Gastrocnemius medialis (tissue), 4 donors: ENCODE data around the gene ERCC2. TPM values are rescaled to one million over a fixed set of nuclear protein-coding genes. Genes with fewer than 3 reads are reported as not detected.

Source experiments
- ATAC-seq, 2 donors: fragments of 150-250 bp; one replicate each; pipeline ENCODE4 v1.9.1; 2016
- DNase-seq, 2 donors: peaks; one replicate each; pipeline ENCODE4 v3.0.0-alpha.2; 2019
- H3K27ac ChIP-seq, 4 donors: fragments of 200-600 bp; sonication (generic); 1 replicate in 1 of 4; 2 replicates in 3 of 4; pipeline ENCODE4 v1.5.1; 2016 to 2018; ENCODE audit warnings: mild to moderate bottlenecking in 2 of 4, moderate library complexity in 1 of 4
- H3K27me3 ChIP-seq, 3 donors: fragments of 200-600 bp; sonication (generic) in 2 of 3; 1 replicate in 1 of 3; 2 replicates in 2 of 3; pipeline versions ENCODE4 v1.5.1 to v1.6.0; 2016 to 2019; ENCODE audit warnings: mild to moderate bottlenecking in 1 of 3, moderate library complexity in 1 of 3
- H3K36me3 ChIP-seq, 2 donors: fragments of 200-600 bp; sonication (generic) in 1 of 2; one replicate each; pipeline ENCODE4 v1.5.1; 2017 to 2018
- H3K4me1 ChIP-seq, 2 donors: fragments of 200-600 bp; sonication (generic) in 1 of 2; one replicate each; pipeline ENCODE4 v1.5.1; 2016 to 2017; ENCODE audit warnings: mild to moderate bottlenecking in 2 of 2
- H3K4me3 ChIP-seq, 4 donors: fragments of 200-600 bp; sonication (generic) in 3 of 4; 1 replicate in 1 of 4; 2 replicates in 3 of 4; pipeline ENCODE4 v1.5.1; 2016 to 2019; ENCODE audit warnings: mild to moderate bottlenecking in 2 of 4
- H3K9me3 ChIP-seq, 3 donors: fragments of 200-600 bp; sonication (generic) in 2 of 3; 1 replicate in 1 of 3; 2 replicates in 2 of 3; pipeline ENCODE4 v1.5.1; 2016 to 2019
- POLR2A ChIP-seq, 2 donors: fragments of 450-650 bp; IDR thresholded peaks; one replicate each; pipeline ENCODE4 v1.6.1; 2017; ENCODE audit warnings: antibody characterized with exemption in 2 of 2, mild to moderate bottlenecking in 2 of 2, moderate library complexity in 2 of 2
- in situ Hi-C, 4 donors: fragments of 200-750 bp; cut with MboI; loops; one replicate each; pipeline versions ENCODE4 v1.15.0 to v1.8.0; 2017; ENCODE audit warnings: low sequenced_read_pairs in 4 of 4
- intact Hi-C: fragments of 100-400 bp; cut with DNase I; formaldehyde crosslinking; loops from one replicate; pipeline ENCODE4 v1.15.1; 2023; ENCODE audit warnings: low total_unique reads
- total RNA-seq, 4 donors: library from RNA; depleted of rRNA; stranded (reverse); fragments of >200 nt; gene quantifications; one replicate each; pipeline versions ENCODE4 v1.1.0 to v1.2.3, GENCODE V29; 2016
- TF ChIP-seq, protein P1 (sequence below), 5 experiments: fragments of 450-650 bp in 3 of 5; fragments of 200-600 bp in 2 of 5; sonication (generic) in 2 of 5; IDR thresholded peaks in 4 of 5; conservative IDR thresholded peaks in 1 of 5; 1 replicate in 4 of 5; 2 replicates in 1 of 5; pipeline ENCODE4 v1.5.1; 2016 to 2019; ENCODE audit warnings: antibody characterized with exemption in 5 of 5, mild to moderate bottlenecking in 3 of 5, moderate library complexity in 3 of 5

ERCC2 gene
- total RNA-seq, 4 donors from 2014 or later: 4.8 to 8.9 (median 7.2) TPM

DNA sequence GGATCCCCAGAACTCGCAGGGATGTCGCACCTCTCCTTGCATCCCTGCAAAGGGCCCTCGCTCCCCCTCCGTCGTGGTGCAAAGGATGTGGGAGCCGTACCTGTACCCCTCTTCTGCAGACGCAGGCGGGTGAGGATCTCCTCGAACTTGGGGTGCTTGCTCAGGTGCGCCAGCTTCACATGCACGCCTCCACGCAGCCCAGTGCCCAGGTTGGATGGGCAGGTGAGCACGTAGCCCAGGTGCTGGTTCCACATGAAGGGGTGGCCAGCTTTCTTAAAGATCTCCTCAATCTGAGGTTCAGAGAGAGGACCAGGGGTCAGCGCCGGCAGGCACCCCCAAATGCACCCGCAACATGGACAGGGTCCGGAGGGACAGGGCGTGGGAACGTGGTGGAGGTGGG is 63.0 kb downstream of the ERCC2 start:
- no peak for ATAC-seq
- DNase-seq: no peak
- Histone ChIP-seq H3K4me3 (no peak overlapping the region), H3K27ac (peak overlapping the region in 3 of 4 donors; percentile 97 to 100 (median 99)), H3K36me3 (peaks cover 0 to 11% of the 10 kb centered on the region in 2 donors), H3K27me3 (no peaks in the 10 kb centered on the region), H3K4me1 (peaks cover 20 to 29% of the 10 kb centered on the region in 2 donors), H3K9me3 (no peaks in the 10 kb centered on the region)
- in situ Hi-C loops (no loop called here), intact Hi-C loops (loop anchor here (5.0 kb wide), 1 partner anchor 115 kb away; the partner anchor contains the start of gene ERCC1)
- TF ChIP-seq, protein P1, sequence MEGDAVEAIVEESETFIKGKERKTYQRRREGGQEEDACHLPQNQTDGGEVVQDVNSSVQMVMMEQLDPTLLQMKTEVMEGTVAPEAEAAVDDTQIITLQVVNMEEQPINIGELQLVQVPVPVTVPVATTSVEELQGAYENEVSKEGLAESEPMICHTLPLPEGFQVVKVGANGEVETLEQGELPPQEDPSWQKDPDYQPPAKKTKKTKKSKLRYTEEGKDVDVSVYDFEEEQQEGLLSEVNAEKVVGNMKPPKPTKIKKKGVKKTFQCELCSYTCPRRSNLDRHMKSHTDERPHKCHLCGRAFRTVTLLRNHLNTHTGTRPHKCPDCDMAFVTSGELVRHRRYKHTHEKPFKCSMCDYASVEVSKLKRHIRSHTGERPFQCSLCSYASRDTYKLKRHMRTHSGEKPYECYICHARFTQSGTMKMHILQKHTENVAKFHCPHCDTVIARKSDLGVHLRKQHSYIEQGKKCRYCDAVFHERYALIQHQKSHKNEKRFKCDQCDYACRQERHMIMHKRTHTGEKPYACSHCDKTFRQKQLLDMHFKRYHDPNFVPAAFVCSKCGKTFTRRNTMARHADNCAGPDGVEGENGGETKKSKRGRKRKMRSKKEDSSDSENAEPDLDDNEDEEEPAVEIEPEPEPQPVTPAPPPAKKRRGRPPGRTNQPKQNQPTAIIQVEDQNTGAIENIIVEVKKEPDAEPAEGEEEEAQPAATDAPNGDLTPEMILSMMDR (IDR thresholded peaks at IDR 0.05 in 4 of 5, conservative IDR thresholded peaks at IDR 0.05 in 1 of 5): no peak
- TF ChIP-seq POLR2A (IDR thresholded peaks at IDR 0.05): no peak

DNA sequence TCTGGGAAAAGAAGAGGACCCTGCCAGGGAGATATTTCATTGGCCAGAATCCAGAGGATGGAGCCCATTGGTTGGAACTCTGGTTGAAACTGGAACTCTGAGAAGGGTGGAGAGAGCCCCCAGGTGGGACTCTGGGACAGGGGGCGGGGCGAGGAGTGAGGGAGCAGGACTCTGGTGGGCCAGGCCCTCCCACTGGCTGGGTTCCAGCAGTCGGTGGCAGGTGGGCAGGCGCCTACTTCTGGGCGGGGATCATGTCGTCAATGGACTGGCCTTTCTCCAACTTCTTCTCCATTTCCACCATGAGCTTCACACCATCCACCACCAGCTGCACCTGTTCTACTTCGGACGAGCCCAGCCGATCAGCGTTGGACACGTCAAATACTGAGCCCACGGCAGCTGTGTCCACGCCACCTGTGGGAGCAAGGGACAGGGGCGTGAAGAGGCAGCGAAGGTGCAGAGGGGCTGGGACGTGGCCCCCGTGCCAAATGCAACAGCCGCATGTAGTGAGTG is 63.8 kb downstream of the ERCC2 start:
- no peak overlapping the region for H3K4me3 ChIP-seq
- peaks cover 20 to 21% of the 10 kb centered on the region in 2 donors for H3K4me1 ChIP-seq
- peak in 1 of 2 donors; percentile 8 for ATAC-seq
- intact Hi-C loops (loop anchor here (5.0 kb wide), 1 partner anchor 116 kb away; the partner anchor contains the start of gene ERCC1), in situ Hi-C loops (no loop called here)
- peaks cover 0 to 11% of the 10 kb centered on the region in 2 donors for H3K36me3 ChIP-seq
- H3K27ac ChIP-seq: peak overlapping the region; percentile 76 to 100 (median 98)
- H3K9me3 ChIP-seq: no peaks in the 10 kb centered on the region
- no peaks in the 10 kb centered on the region for H3K27me3 ChIP-seq
- no peak for TF ChIP-seq POLR2A (IDR thresholded peaks at IDR 0.05)
- TF ChIP-seq, protein P1 (IDR thresholded peaks at IDR 0.05 in 4 of 5, conservative IDR thresholded peaks at IDR 0.05 in 1 of 5): no peak
- DNase-seq: peak in 1 of 2 donors; percentile 70

DNA sequence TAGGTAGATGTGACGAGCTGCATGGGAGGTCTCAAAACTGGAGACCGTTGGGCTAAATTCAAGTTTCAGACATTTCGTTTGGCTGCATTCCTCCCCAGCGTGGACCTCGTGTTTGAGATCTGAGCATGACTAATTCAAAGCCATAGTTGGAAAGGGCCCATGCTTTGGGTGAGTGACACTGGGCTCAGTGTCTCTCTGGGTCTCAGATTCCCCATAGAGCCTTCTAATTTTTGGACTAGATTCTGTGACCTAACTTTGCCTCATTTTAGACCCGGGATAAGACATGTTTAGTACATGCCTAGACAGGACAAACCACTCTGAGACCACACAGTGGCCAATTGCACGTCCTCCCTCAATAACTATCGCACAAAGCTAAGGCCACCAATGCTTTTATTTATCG is 64.3 kb downstream of the ERCC2 start:
- no peaks in the 10 kb centered on the region for H3K27me3 ChIP-seq
- no peaks in the 10 kb centered on the region for H3K9me3 ChIP-seq
- no peak overlapping the region for H3K4me3 ChIP-seq
- in situ Hi-C loops: no loop called here
- intact Hi-C loops: loop anchor here (5.0 kb wide), 1 partner anchor 116 kb away; the partner anchor contains the start of gene ERCC1
- DNase-seq (peak in 1 of 2 donors; percentile 71), ATAC-seq (peak; percentile 42 to 70)
- peaks cover 0 to 11% of the 10 kb centered on the region in 2 donors for H3K36me3 ChIP-seq
- peak overlapping the region; percentile 76 to 100 (median 98) for H3K27ac ChIP-seq
- TF ChIP-seq, protein P1 (IDR thresholded peaks at IDR 0.05 in 4 of 5, conservative IDR thresholded peaks at IDR 0.05 in 1 of 5): no peak
- no peak for TF ChIP-seq POLR2A (IDR thresholded peaks at IDR 0.05)
- H3K4me1 ChIP-seq: peaks cover 20% of the 10 kb centered on the region in 2 donors

DNA sequence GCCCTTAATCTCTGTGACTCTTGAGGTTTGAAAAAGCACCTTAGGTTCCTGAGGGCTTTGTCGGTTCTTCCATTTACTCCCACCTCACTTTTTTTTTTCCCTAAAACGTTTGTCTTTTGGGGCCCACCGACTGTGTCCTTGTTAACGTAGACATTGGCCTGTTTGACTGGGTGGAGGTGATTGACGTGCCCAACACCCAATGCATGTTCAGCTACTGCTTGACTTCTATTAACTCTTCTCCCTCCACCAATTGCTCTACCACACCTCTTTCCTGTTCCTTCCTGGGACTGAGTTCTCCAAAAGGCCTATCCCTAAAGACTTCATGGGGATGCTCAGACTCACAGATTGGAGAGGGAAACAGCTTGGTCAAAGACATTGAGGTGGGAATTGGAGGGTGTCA is 65.0 kb downstream of the ERCC2 start:
- Histone ChIP-seq H3K36me3 (peaks cover 0 to 11% of the 10 kb centered on the region in 2 donors), H3K4me1 (peaks cover 20% of the 10 kb centered on the region in 2 donors), H3K27ac (peak overlapping the region; percentile 76 to 100 (median 98)), H3K9me3 (no peaks in the 10 kb centered on the region), H3K27me3 (no peaks in the 10 kb centered on the region), H3K4me3 (no peak overlapping the region)
- peak in 1 of 2 donors; percentile 6 for ATAC-seq
- intact Hi-C loops: loop anchor here (5.0 kb wide), 1 partner anchor 117 kb away; the partner anchor contains the start of gene ERCC1
- in situ Hi-C loops: no loop called here
- peak in 1 of 2 donors; percentile 63 for DNase-seq
- TF ChIP-seq, protein P1 (IDR thresholded peaks at IDR 0.05 in 4 of 5, conservative IDR thresholded peaks at IDR 0.05 in 1 of 5): no peak
- no peak for TF ChIP-seq POLR2A (IDR thresholded peaks at IDR 0.05)
